ENCODE results near the gene ZNF260.

Gene ZNF260

DNA sequence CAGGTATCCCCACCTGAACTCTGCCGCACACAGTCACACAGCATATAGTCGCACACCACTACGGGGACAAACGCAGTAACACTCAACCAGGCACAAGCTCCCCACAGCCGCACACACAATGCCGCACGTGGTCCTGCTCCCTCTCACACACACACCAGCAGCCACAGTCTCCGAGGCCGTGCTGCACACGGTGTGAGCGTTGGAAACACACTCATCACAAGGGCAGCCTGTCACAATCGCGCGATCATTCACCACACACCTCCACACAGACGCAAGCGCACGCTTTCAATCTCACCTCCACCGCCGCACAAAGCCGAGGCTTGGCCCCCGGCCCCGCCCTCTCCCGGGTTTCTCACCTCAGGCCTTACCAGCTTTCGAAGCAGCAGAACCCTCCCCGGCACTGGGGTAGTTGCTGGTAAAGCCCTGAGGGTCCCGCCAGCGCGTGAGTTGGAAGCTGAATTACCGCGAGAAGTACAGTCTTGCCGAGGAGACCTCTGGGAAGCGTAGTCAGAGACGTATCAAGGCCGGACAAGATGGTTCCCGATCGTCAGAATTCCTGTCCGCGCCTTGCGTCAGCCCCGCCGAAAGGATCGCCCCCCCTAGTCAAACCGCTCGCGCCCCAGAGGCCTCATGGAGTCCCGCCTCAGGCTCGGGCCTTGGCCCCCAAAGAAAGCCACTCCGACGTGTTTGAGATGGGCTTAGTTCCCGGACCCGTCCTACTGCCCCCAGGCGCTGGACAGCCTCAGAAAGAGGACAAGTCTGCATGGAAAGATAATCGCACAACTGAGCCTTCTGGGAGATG is 38.8 kb downstream of the ZNF260 start, which contains the start of gene ZNF566:
ZNF566 (minus strand) TSS at position 444 of the 802 bp plus-strand sequence. CDS start 13,004 bp downstream, outside the sequence.
- FAIRE-seq = no peak
- TF ChIP-seq, protein P1, sequence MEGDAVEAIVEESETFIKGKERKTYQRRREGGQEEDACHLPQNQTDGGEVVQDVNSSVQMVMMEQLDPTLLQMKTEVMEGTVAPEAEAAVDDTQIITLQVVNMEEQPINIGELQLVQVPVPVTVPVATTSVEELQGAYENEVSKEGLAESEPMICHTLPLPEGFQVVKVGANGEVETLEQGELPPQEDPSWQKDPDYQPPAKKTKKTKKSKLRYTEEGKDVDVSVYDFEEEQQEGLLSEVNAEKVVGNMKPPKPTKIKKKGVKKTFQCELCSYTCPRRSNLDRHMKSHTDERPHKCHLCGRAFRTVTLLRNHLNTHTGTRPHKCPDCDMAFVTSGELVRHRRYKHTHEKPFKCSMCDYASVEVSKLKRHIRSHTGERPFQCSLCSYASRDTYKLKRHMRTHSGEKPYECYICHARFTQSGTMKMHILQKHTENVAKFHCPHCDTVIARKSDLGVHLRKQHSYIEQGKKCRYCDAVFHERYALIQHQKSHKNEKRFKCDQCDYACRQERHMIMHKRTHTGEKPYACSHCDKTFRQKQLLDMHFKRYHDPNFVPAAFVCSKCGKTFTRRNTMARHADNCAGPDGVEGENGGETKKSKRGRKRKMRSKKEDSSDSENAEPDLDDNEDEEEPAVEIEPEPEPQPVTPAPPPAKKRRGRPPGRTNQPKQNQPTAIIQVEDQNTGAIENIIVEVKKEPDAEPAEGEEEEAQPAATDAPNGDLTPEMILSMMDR (IDR thresholded peaks at IDR 0.05; ENCODE audit: insufficient read depth, missing control alignments) = no peak
- peak; percentile 88 for DNase-seq (ENCODE audit: insufficient read length, low spot score)

DNA sequence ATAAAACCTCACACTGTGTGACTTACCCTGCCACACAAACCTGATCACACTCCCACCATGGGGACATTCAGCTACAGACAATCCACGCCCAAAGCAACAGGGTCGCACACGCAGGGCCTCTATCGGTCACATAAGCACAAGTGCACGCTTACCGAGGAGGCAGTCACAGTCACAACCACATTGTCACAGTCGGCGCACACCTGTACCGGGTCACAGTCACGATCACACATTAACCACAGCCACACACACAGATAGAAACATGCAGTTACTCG is 39.3 kb downstream of the ZNF260 start:
- no peak for FAIRE-seq
- no peak for DNase-seq (ENCODE audit: insufficient read length, low spot score)

DNA sequence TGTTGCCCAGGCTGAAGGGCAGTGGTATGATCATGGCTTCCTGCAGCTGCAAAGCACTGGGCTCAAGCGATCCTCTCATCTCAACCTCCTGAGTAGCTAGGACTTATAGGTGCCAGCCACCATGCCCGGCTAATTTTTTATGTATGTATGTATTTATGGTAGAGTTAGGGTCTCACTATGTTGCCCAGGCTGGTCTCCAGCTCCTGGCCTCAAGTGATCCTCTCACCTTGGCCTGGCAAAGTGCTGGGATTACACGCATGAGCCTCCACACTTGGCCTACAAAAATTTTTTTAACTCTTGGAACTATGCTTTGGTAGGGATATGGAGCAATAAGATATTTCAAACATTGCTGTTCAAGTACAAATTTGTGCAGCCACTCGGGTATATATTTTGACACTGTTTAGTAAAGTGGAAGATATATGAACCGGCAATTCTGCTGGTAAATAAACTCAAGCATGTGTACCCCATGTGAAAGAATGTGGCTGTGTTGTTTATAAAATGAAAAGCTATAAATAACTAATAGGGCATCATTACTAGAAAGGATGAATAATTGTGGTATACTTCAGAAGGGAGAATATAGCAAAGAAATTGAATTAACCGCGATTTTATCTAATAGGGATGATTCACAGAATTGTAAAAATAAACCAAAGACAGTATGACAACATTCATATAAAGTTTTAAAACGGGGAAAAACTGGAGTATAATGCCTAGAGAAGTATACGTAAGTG is 39.8 kb downstream of the ZNF260 start:
- FAIRE-seq (no peak), DNase-seq (ENCODE audit: insufficient read length, low spot score) (no peak)
- TF ChIP-seq, protein P1 (IDR thresholded peaks at IDR 0.05; ENCODE audit: insufficient read depth, missing control alignments) = no peak

More for the DNA sequence above, 39.3 kb downstream of the ZNF260 start:
- TF ChIP-seq, protein P1 (IDR thresholded peaks at IDR 0.05; ENCODE audit: insufficient read depth, missing control alignments) = peak; percentile 1

DNA sequence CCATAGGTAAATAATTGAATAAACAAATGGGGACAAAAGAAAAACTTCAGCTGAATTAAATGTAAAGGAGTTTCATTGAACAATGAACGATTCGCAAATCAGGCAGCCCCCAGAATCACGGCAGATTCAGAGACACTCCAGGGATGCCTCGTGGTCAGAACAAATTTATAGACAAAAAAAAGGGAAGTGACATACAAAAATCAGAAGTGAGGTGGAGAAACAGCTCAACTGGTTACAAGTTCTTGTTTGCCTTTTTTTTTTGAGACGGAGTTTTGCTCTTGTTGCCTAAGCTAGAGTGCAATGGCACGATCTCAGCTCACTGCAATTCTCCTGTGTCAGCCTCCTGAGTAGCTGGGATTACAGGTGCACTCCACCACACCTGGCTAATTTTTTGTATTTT is 44.4 kb downstream of the ZNF260 start:
- TF ChIP-seq, protein P1 (IDR thresholded peaks at IDR 0.05; ENCODE audit: insufficient read depth, missing control alignments) = no peak
- FAIRE-seq (no peak), DNase-seq (ENCODE audit: insufficient read length, low spot score) (no peak)

DNA sequence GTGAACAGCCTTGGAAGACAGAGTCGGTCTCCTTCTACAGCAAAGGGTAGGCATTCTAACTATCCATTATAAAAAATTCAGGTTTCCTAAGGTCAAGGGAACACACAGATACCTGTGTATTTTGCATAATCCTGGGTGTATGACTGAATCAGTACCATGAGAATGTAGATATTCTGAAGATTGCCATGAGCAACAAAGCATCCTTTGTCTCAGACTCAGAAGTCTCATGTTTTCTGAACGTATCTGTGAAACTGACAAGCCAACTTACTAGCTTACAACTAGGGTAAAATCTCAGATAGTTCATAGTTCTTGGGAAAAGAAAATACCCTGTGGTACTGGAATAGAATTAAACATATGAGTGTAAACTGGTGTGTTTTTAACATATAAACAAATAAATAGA is 45.2 kb downstream of the ZNF260 start:
- FAIRE-seq (no peak), DNase-seq (ENCODE audit: insufficient read length, low spot score) (no peak)
- TF ChIP-seq, protein P1 (IDR thresholded peaks at IDR 0.05; ENCODE audit: insufficient read depth, missing control alignments) = no peak
